GM18520 (cell line): ENCODE measurements around the gene TM4SF4.
"Not testable (repeated sequence)": the region's sequence is repeated elsewhere in the genome, so short reads cannot be mapped to it uniquely, and the experiment has no call there.

Source experiments
- ATAC-seq: cut with Tn5 transposase; IDR thresholded peaks from one replicate; pipeline ENCODE4 v1.9.1; 2021; ENCODE audit not compliant: unreplicated experiment

The TM4SF4 gene, protein sequence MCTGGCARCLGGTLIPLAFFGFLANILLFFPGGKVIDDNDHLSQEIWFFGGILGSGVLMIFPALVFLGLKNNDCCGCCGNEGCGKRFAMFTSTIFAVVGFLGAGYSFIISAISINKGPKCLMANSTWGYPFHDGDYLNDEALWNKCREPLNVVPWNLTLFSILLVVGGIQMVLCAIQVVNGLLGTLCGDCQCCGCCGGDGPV

DNA sequence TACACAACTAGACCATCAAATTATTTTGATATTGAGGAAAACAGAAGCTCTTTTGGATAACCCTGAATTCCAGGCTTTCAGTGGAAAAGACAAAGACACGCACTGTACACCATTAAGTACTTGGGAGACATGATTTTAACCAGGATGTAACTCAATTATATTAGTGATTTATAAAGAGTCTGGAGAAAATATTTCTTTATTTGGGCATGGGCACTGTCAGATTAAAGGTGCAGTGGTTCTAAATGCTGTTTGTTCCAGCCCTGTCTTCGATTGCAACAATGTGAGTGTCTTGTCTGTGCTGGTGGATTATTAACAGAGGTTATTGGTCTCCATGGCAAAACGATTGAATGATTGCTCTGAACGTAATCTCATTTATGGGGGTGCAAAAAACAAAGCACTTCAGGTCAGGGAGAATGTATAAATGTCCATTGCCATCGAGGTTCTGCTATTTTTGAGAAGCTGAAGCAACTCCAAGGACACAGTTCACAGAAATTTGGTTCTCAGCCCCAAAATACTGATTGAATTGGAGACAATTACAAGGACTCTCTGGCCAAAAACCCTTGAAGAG lies at the start of gene TM4SF4:
TM4SF4 (plus strand) TSS at position 448 of the 568 bp plus-strand sequence. CDS start 181 bp downstream, outside the sequence.
- no peak for ATAC-seq

DNA sequence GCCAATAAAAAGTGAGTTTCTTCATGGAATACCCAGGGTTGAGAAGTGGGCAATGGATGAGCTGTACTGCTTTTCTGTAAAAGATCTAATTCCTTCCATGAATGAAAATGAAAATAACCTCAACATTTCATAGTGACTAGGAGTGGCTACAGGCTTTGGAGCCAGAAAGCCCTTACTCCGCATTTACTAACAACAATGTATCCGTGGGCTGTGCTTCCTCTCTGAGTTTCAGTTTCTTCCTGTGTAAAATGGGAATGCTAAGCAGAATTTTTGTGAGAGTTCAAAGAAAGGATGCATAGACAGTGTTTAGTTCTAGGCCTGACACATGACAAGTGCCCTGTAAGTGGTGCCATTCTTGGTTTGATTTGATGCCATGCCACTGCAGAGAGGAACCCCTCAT lies 49.6 kb upstream of the TM4SF4 start:
- ATAC-seq = no peak

DNA sequence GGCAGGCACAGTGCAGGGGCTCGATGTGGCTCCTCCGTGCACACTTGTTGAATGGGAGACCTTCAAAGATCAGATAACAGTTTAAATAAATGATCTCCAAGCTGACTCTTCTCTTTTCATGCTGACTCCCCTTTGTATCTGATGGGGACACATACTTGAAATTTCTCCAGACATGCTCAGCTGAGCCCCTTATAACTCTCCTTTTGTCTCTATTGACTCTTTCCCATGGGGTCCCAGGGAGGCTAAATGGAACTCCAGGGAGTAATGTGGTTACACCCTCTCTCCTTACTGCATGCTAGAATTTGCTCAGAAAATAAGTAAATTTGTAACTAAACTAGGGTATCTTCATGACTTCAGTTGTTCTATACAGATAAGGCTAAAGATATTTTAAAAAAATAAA lies 48.2 kb upstream of the TM4SF4 start:
- ATAC-seq = no peak

DNA sequence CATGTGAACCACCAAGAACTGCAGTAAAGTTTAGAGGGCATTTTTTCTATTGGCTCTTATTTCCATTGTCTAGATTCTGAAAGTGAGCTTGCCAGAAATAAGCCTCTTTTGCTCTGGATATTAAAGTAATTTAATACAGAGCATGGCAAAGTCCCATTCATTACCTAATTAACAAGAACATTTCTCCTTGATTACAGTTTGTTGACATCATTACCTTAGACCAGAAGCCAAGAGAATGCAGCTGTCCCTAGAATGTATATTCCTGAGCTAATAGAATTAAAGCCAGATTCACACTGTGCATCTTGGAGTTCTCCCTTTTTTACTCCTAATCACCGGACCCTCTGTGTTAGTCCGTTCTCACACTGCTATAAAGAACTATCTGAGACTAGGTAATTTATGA lies 46.4 kb upstream of the TM4SF4 start:
- ATAC-seq = no peak

DNA sequence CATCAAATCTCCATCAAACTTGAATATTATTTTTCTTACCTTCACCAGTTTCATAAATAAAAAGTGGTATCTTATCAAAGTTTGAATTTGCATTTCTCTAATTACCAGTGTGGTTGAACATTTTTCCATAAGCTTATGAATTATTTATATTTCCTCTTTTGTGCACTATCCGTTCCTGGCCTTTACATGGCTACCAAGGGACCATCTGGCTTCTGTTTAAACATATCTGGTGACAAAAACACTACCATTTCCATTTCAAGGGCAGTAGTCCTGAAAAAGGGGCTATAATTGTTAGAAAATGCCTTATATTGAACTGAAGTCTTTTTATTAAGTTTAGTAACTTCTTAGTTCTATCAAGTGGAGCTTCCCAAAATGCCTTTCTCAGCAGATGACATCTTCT lies 44.3 kb upstream of the TM4SF4 start:
- ATAC-seq = no peak

DNA sequence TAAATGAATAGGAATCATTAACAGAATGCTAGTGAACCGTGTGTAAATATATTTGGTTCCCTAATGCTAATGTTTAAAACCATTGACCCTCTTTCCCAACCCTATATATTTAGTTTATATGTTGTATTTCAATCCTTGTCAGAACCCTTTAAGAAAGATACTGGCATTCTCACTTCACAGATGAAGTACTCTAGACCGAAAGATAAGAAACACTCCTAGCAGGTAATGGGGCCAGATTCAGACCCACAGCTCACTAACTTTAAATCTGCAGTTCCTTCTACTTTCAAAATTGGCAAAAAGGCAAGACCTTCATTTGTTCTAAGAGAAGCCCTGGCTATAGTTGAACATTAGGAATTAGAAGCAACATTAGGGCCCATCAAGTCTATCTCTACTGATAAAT lies 42.3 kb upstream of the TM4SF4 start:
- no peak for ATAC-seq

DNA sequence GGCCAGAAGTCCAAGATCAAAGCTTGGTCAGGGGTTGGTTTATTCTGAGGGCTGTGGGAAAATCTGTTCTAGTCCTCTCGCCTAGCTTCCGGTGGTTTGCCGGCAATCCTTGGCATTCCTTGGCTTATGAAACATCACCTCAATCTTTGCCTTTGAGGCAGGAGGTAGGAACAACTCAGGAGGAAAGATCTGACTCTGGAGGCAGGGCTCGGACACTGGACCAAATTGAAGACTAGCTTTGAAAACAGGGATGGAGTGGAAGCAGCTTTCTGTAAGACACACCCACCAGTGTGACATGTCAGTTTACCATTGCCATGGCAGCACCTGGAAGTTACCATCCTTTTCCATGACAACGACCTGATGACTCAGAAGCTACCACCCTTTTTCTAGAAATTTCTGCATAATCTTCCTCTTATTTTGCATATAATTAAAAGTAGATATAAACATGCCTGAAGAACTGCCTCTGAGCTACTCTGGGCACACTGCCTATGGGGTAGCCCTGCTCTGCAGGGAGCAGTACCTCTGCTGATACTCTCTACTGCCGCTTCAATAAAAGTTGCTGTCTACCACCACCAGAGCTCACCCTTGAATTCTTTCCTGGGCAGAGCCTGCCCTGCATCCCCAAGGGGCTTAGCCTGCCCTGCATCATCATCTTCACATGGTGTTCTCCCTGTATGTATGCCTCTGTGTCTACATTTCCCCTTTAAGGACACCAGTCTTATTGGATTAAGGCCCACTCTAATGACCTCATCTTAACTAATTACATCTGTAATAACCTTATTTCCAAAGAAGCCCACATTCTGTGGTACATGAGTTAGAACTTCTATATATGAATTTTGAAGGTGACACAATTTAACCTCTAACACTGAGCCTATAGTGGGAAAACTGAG lies 38.3 kb upstream of the TM4SF4 start:
- ATAC-seq = no peak

DNA sequence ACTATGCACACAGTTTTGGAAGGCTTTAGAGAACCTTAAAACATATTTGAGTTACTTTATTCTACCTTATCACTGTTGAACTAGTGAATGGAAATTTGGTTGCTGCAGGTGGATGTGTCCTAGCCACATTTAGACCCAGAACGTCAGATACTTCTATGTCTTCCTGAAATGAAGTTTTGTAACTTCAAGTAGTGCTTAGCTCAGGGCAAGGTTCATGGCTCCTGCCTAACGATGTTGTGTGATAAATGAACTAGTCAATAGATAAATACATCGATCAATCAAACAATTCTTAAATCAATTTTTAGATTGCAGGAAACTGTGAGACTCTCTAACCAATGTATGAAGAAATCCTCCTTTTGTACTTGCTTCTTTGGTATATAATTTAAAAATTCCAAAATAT lies 37.2 kb upstream of the TM4SF4 start:
- no peak for ATAC-seq

DNA sequence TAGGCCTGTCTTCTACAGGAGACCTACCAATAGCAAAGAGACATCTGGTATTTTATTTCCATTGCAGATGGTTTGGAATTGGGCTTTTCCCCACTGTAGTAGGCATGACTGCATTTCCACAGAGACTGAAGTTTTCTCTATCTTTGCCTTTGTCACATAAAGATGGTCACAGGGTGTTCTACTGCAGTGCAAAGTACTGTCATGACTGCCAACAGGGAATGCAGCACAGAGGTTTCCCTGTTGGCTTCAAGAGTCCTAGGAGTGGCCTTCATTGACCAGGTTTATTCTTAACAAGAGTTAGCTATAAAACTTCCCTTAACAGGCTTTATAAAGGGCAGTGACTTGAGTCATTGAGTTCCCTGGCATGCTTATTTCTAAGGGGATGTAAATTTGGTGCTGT lies 36.8 kb upstream of the TM4SF4 start:
- no peak for ATAC-seq

DNA sequence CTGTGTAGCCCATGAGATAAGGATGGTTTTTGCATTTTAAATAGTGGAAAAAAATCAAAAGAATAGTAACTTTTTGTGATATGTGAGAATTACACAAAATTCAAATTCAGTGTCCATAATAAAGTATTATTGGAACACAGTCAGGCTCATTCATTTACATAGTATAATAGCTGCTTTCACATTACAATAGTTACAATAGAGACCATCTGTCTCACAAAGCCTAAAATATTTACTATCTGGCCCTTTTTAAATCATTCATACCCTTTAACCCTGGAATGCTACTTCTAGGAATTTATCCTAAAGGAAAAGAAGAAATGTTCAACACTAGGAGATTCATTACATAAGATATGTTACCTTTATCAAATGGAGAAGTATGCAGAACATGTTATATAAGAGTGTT lies 35.5 kb upstream of the TM4SF4 start:
- ATAC-seq = no peak

DNA sequence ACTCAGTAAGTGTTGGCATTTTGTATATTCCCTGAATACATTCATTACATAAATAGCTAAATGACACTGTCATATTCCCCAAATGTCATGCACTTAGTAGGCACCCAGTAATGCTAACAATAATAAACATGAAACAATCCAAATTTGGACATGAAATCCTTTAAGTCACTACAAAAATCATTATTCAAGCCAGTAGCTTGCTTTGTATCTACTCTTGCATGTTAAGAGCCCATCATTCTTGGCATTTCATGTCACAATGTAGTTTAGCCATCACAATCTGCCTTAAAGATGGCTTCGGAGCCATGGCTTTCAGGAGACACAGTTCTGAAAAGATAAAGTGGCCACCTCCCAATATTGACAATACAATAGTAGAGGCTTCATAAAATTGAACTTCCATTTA lies 32.9 kb upstream of the TM4SF4 start:
- ATAC-seq = no peak

DNA sequence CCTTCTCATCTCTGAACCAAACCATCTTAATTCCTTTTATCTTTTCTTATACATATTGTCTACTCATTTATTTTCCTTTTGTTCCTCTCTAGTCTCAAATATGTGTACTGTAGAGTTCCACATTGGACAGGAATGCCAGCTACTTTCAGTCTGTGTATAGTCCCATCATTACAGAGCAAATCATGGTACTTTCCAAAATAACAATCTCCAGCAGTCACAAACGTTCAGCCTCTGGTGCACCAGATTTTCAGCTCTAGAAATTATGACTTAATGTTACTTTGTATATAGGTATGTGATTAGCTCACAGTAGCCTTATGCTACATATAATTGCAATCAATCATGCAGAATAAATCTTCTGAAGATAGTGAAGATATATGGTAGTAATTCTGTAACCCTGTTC lies 32.5 kb upstream of the TM4SF4 start:
- ATAC-seq = no peak

DNA sequence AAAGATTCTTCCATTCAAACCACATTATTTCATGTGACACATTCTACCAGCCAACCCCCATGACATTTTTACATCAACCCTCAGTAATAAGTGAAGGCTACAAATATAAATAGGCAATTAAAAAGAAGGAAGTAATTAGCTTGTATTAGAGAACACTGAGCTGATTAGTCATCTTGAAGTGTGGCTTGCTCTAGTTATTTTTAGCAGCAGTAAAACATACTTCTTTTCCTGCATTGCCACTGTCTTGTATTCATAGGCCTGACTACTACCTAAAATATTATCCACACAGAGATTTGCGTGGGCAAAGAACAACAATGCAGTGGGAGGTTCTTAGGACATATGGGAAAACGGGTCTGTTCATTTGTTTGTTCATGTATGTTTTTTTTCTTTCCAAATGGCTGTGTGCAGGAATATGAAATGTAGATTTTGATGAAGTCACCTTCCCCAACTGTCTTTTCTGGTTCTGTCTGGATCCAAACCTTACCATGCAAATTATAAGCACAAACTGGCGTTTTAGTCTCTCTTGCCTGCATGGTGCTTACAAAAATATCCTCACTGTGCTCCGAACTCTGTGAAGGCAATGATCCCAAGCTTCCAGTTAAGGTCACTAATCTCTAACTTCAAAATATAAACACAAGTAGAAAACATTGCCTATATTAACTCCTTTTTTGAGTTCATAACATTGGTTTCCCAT lies 31.5 kb upstream of the TM4SF4 start:
- no peak for ATAC-seq

DNA sequence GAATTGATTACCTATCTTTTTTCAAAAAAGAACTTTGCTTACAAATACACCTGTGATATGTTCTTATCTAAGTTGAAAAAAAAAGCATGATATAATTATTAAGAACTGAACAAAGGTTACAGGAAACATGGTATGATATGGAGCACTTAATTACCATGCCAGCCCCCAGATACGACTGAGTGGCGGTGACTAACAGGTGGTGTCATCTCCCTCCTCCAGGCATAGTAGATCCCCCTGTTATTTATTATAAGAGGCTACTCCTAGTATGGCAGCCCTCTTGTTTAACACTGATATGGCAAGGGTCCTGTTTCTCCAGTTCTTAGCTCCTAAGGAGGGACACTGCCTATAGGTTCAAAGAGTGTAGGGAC lies 31.0 kb upstream of the TM4SF4 start:
- ATAC-seq = no peak

DNA sequence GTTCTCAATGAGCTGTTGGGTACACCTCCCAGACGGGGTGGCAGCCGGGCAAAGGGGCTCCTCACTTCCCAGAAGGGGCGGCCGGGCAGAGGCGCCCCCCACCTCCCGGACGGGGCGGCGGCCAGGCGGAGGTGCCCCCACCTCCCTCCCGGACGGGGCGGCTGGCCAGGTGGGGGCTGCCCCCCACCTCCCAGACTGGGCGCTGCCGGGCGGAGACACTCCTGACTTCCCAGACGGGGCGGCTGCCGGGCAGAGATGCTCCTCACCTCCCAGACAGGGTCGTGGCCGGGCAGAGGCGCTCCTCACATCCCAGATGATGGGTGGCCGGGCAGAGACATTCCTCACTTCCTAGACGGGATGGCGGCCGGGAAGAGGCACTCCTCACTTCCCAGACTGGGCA lies 29.6 kb upstream of the TM4SF4 start:
- not testable (repeated sequence) for ATAC-seq

DNA sequence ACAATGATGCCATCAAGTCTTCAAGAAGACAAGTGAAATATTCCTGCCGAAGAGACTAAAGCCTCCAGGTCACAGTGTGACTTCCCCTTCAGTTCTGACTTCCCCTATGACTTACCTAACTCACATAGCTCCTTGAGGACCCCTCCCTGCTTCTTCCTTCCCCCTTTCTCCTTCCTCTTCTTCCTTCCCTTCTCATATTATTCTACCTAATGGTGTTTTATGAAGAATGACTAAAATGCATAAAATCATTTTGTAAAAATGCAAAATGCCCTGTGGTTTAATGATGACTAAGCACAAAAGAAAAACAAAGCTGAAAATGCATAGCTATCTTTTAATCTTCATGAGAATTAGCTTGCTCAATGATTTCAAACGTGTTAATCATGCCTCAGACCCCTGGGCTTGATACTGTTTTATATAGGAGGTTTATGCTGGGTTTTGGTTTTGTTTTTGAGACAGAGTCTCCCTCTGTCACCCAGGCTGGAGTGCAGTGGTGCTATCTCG lies 26.1 kb upstream of the TM4SF4 start:
- no peak for ATAC-seq

DNA sequence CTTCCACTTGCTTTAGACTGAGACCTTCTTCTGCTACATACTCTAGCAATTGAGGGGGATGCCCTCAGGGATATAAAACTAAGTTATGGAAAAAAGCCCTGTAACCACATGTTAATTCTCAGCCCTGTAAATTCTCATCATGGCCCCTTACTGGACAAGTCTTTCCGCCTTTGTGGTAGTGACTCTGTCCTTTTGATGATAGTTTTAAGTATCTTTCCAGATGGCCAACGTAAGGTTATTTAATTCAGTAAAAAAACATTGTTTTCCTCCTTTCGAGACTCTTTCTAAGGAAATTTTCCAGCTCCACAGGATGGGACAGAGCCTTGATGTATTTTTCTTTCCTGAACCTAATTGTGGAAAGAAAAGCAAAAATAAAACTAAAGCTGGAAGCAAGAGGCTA lies 25.3 kb upstream of the TM4SF4 start:
- no peak for ATAC-seq

DNA sequence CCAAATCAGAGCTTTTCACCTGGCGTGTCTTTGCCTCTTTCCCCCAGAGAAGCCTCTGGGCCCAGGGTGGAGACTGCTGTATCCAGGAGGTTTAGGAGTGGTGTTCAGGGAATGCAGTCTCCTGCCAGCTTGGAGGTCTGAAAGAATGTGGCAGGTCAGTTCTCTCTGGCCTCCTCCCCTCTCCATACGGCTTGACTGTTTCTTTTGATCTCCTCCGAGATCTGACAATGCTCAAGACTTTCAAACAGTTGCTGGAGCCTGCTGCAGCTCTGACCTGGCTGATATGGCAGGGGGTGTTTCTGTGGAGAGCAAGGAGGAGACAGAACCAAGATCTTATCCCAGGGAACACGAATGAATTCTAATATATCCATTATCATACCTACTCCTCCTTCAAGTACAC lies 24.7 kb upstream of the TM4SF4 start:
- ATAC-seq = no peak

DNA sequence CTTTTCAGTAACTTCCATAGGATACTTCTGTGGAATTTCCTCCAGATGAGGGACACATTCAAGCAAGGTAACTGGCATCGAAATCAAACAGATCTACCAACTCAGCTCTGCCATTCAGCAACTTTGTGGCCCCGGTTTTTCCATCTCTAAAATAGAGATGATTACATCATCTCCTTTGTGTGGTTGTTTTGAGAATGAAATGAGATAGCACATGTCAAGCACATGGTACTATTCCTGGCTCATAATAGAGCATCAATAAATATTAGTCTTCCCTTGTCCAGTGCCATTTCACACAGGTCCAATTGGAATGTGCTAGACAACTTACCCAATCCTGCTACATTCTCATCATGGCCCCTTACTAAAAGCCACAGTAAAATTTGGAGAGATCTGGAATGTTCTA lies 24.2 kb upstream of the TM4SF4 start:
- no peak for ATAC-seq

DNA sequence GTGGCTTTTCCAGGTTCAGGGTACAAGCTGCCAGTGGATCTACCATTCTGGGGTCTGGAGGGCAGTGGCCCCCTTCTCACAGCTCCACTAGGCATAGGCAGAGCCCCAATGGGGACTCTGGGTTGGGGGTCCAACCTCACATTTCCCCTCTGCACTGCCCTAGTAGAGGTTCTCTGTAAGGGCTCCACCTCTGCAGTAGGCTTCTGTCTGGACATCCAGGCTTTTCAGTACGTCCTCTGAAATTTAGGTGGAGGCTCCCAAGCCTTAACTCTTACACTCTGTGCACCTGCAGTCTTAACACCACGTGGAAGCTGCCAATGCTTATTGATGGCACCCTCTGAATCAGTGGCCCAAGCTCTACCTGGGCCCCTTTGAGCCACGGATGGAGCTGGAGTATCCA lies 22.5 kb upstream of the TM4SF4 start:
- ATAC-seq = no peak

DNA sequence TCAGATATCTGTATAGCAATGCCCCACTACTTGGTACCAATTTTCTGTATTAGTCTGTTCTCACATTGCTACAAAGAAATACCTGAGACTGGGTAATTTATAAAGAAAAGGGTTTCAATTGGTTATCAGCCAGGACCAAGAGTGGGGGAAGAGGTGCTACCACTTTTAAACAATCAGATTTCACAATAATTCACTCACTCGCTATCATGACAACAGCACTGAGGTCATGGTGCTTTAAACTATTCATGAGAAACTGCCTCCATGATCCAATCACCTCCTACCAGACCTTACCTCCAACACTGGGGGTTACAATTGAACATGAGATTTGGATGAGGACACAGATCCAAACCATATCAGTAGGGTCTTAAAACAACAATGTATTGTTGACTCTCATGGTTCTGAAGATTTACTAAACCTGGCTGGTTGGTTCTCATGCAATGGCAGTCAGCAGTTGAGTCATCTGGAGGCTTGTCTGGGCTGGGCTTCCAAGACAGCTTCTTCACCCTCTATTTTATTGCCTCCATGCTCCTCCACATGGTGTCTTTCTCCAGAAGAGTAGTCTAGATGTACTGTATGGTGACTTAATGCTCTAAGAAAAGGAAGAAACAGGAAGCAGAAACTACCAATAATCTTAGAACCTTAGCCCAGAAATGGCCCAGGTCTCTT lies 21.2 kb upstream of the TM4SF4 start:
- ATAC-seq = no peak
